Peyer's patch (tissue), 4 donors: ENCODE measurements around the gene CKB. TPM values are rescaled to one million over a fixed set of nuclear protein-coding genes. Genes with fewer than 3 reads are reported as not detected.

Source experiments
- DNase-seq, 3 donors: peaks; one replicate each; pipeline ENCODE4 v3.0.0-alpha.2; 2017 to 2019
- H3K27ac ChIP-seq, 4 donors: fragments of 200-600 bp; sonication (generic); one replicate each; pipeline ENCODE4 v1.5.1; 2016 to 2019
- H3K27me3 ChIP-seq, 2 donors: fragments of 200-600 bp; sonication (generic); one replicate each; pipeline ENCODE4 v1.5.1; 2019
- H3K36me3 ChIP-seq, 3 donors: fragments of 200-600 bp; sonication (generic); one replicate each; pipeline ENCODE4 v1.5.1; 2016 to 2019
- H3K4me1 ChIP-seq, 4 donors: fragments of 200-600 bp; sonication (generic); one replicate each; pipeline ENCODE4 v1.5.1; 2016 to 2019
- H3K4me3 ChIP-seq, 4 donors: fragments of 200-600 bp; sonication (generic); 1 replicate in 3 of 4; 2 replicates in 1 of 4; pipeline ENCODE4 v1.5.1; 2016 to 2019; ENCODE audit warnings: mild to moderate bottlenecking in 1 of 4
- H3K9me3 ChIP-seq, 4 donors: fragments of 200-600 bp; sonication (generic); one replicate each; pipeline ENCODE4 v1.5.1; 2016 to 2019; ENCODE audit warnings: mild to moderate bottlenecking in 1 of 4
- POLR2A ChIP-seq, 2 donors: fragments of 450-650 bp; IDR thresholded peaks; one replicate each; pipeline ENCODE4 v1.5.1; 2017; ENCODE audit warnings: antibody characterized with exemption in 2 of 2, mild to moderate bottlenecking in 2 of 2, moderate library complexity in 2 of 2
- small RNA-seq, 2 donors: library from RNA; depleted of rRNA; stranded (forward); fragments of <200 nt; gene quantifications; one replicate each; pipeline ENCODE3, GENCODE V24; 2016
- total RNA-seq, 4 donors: library from RNA; depleted of rRNA; stranded (reverse); fragments of >200 nt; gene quantifications; one replicate each; pipeline ENCODE4 v1.1.0, GENCODE V29; 2016
- TF ChIP-seq, protein P1 (sequence below), 6 experiments: fragments of 450-650 bp in 4 of 6; fragments of 200-600 bp in 2 of 6; sonication (generic) in 1 of 6; IDR thresholded peaks; one replicate each; pipeline ENCODE4 v1.5.1; 2017 to 2019; ENCODE audit warnings: antibody characterized with exemption in 6 of 6, mild to moderate bottlenecking in 3 of 6, moderate library complexity in 1 of 6

CKB gene
- total RNA-seq, 4 donors from 2014 or later, result 40.1 to 101 (median 68.4) TPM

DNA sequence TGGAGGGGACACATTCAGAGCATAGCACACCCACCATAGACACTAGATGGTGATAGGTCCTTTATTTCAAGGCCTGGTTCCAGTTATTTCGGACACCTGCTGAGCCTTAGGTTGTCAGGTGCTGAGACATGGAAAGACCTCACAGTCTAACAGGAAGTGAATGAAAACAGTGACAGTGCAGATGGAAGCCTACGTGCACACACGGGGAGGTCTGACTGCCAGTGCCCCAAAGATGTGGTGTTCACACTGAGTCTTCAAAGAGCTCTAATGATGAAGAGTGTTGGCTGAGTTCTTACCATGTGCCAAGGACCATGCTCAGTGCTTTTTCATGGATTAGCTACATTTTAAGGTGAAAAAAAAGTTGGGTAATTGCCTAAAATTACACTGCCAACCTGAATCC lies 46.6 kb downstream of the CKB start:
- Histone ChIP-seq H3K36me3 (peaks cover 0 to 93% (median 0%) of the 10 kb centered on the region in 3 donors), H3K27me3 (no peaks in the 10 kb centered on the region)
- TF ChIP-seq, protein P1, sequence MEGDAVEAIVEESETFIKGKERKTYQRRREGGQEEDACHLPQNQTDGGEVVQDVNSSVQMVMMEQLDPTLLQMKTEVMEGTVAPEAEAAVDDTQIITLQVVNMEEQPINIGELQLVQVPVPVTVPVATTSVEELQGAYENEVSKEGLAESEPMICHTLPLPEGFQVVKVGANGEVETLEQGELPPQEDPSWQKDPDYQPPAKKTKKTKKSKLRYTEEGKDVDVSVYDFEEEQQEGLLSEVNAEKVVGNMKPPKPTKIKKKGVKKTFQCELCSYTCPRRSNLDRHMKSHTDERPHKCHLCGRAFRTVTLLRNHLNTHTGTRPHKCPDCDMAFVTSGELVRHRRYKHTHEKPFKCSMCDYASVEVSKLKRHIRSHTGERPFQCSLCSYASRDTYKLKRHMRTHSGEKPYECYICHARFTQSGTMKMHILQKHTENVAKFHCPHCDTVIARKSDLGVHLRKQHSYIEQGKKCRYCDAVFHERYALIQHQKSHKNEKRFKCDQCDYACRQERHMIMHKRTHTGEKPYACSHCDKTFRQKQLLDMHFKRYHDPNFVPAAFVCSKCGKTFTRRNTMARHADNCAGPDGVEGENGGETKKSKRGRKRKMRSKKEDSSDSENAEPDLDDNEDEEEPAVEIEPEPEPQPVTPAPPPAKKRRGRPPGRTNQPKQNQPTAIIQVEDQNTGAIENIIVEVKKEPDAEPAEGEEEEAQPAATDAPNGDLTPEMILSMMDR (IDR thresholded peaks at IDR 0.05), result no peak
- no peak for TF ChIP-seq POLR2A (IDR thresholded peaks at IDR 0.05)

DNA sequence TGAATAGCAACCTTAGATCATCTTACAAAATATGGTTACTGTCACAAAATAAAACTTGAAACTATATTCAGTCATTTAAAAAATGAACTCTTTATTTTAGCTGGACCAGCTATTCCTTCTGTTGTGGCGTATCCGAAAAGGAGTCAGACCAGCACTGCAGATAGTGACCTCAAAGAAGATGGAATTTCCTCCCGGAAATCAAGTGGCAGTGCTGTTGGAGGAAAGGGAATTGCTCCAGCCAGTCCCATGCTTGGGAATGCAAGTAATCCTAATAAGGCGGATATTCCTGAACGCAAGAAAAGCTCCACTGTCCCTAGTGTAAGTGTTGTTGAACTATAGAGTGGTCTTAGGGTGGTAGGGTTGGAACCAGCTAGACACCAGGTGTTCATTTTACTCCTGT lies 47.7 kb downstream of the CKB start:
- TF ChIP-seq POLR2A (IDR thresholded peaks at IDR 0.05), result no peak
- TF ChIP-seq, protein P1 (IDR thresholded peaks at IDR 0.05), result no peak
- DNase-seq, result no peak
- Histone ChIP-seq H3K9me3 (no peaks in the 10 kb centered on the region), H3K27me3 (no peaks in the 10 kb centered on the region), H3K27ac (no peak overlapping the region), H3K4me3 (no peak overlapping the region), H3K36me3 (peaks cover 0 to 92% (median 0%) of the 10 kb centered on the region in 3 donors), H3K4me1 (no peaks in the 10 kb centered on the region)

More for the DNA sequence above, 46.6 kb downstream of the CKB start:
- Histone ChIP-seq H3K9me3 (no peaks in the 10 kb centered on the region), H3K4me3 (no peak overlapping the region), H3K27ac (no peak overlapping the region), H3K4me1 (peaks cover 0 to 4% (median 0%) of the 10 kb centered on the region in 4 donors)
- no peak for DNase-seq

DNA sequence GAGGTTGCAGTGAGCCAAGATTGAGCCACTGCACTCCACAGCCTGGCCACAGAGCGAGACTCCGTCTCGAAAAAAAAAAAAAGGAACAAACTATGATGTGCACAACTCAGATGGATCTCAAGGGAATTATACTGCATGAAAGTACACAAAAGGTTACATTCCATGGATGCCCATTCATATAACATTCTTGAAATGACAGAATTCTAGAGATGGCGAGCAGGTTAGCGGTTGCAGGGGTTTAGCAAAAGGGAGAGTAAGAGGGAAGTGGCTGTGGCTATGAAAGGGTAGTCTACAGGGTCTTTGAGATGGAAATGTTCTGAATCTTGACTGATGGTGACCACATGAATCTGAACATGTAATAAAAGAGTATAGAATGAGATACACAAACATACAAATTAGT lies 49.7 kb downstream of the CKB start:
- no peaks in the 10 kb centered on the region for H3K4me1 ChIP-seq
- no peaks in the 10 kb centered on the region for H3K27me3 ChIP-seq
- no peak overlapping the region for H3K27ac ChIP-seq
- peaks cover 0 to 94% (median 0%) of the 10 kb centered on the region in 3 donors for H3K36me3 ChIP-seq
- no peak for DNase-seq
- H3K4me3 ChIP-seq, result no peak overlapping the region
- TF ChIP-seq, protein P1 (IDR thresholded peaks at IDR 0.05), result no peak
- no peak for TF ChIP-seq POLR2A (IDR thresholded peaks at IDR 0.05)
- no peaks in the 10 kb centered on the region for H3K9me3 ChIP-seq

Small RNAs within 50 kb of the gene (small RNA-seq; reads per million reads assigned to genes)
- 0 to 0.06 reads per million in 2 donors for gene RNU4-68P
- gene RNU7-160P, result 0 reads per million in 2 donors

Other genes starting within 250 kb of the CKB start
- gene EIF5, start 188.6 kb downstream of the CKB start, total RNA-seq, result 100 to 1,000 TPM; 176 to 226 (median 217) TPM
- 100 to 1,000 TPM in 2 of 4 donors, 10 to 100 TPM in 2; 76.0 to 196 (median 99.5) TPM for gene MARK3, start 137.4 kb downstream of the CKB start, total RNA-seq
- 10 to 100 TPM in 1 of 4 donors, 1 to 10 TPM in 3; 6.1 to 13.9 (median 8.7) TPM for gene TRMT61A, start 6.4 kb upstream of the CKB start, total RNA-seq
- gene BAG5, start 39.8 kb upstream of the CKB start, total RNA-seq, result 10 to 100 TPM; 18.0 to 38.0 (median 19.5) TPM
- gene COA8, start 40.1 kb upstream of the CKB start, total RNA-seq, result 10 to 100 TPM; 13.6 to 20.8 (median 17.9) TPM
- 100 to 1,000 TPM; 125 to 361 (median 270) TPM for gene KLC1, start 106.4 kb upstream of the CKB start, total RNA-seq
- 10 to 100 TPM; 11.6 to 42.9 (median 16.2) TPM for gene XRCC3, start 192.6 kb upstream of the CKB start, total RNA-seq
- gene ZFYVE21, start 193.0 kb upstream of the CKB start, total RNA-seq, result 10 to 100 TPM; 40.3 to 81.2 (median 59.0) TPM